ENCODE measurements around the gene ACTN1.

DNA sequence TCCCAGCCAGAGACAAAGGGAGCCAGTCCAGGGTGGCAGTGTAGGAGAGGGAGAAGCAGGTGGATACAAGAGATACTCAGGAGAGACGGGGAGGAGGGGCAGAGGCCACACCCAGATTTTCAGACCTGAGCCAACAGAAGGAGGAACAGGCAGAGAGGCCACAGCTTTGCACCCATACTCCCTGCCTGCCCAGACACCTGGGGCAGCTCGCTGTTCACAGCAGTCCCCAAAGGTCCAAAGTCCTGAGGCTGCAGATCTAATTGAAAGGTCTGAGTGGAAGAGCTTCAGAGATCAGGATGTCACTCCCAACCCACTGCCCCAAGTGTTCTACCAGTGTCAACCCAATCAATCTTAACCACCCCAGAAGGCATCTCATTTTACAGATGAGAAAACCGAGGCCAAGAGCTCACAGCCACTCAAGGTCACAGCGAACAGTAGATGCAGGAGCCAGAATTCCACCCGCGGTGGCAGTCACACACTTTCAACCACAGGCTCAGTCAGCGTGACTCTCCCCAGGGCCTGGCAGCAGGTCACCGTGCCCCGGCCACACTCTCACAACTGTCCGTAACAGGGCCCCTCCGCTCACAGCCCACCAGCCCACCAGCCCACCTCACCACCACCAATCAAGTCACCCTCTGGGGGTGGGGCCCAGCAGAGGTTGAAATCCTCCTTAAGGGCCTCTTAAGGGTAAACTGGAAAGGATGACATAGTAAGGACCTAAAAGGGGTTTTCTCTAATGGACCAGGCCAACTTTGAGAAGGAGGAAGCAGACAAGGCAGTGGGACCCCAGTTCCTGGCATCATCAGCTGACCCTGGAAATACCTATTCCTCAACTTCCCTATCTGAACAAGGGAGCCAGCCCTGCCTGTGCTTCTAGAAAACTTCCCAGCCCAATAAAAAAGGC is 33.3 kb downstream of the ACTN1 start:
- TF ChIP-seq, protein P1, sequence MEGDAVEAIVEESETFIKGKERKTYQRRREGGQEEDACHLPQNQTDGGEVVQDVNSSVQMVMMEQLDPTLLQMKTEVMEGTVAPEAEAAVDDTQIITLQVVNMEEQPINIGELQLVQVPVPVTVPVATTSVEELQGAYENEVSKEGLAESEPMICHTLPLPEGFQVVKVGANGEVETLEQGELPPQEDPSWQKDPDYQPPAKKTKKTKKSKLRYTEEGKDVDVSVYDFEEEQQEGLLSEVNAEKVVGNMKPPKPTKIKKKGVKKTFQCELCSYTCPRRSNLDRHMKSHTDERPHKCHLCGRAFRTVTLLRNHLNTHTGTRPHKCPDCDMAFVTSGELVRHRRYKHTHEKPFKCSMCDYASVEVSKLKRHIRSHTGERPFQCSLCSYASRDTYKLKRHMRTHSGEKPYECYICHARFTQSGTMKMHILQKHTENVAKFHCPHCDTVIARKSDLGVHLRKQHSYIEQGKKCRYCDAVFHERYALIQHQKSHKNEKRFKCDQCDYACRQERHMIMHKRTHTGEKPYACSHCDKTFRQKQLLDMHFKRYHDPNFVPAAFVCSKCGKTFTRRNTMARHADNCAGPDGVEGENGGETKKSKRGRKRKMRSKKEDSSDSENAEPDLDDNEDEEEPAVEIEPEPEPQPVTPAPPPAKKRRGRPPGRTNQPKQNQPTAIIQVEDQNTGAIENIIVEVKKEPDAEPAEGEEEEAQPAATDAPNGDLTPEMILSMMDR (IDR thresholded peaks at IDR 0.05), result no peak
- no peak for TF ChIP-seq POLR2A (IDR thresholded peaks at IDR 0.05)

Data from lower leg skin (tissue), 3 donors.